K562 (cell line): ENCODE measurements around the gene PITPNC1. TPM values are rescaled to one million over a fixed set of nuclear protein-coding genes. Genes with fewer than 3 reads are reported as not detected.

Source experiments
- ATAC-seq: fragments of 200-7000 bp; cut with Tn5 transposase; 3 replicates; pipeline ENCODE4 v1.9.1; 2020; ENCODE audit warnings: moderate library complexity
- BruUV-seq: library from RNA; stranded (reverse); fragments of 400-500 nt; replicated peaks from 2 replicates; lab custom pipeline; 2021; lab: Mats Ljungman, UMichigan
- CTCF ChIA-PET: fragments of 300-600 bp; formaldehyde crosslinking; extraction: SDS; loops from one replicate; lab custom pipeline; 2021; ENCODE audit warnings: low intra/inter-chr PET ratio; lab: Yijun Ruan, JAX
- POLR2A ChIA-PET: fragments of 300-600, 350-650 bp; sonication (Branson Sonifier 250); formaldehyde crosslinking; extraction: SDS; loops from one replicate; lab custom pipeline; 2021; ENCODE audit warnings: antibody characterized with exemption, inconsistent platforms; lab: Yijun Ruan, JAX
- DNase-seq, 4 experiments: peaks; one replicate each; pipeline versions ENCODE4 v3.0.0 to v3.0.0-alpha.2; 2011 to 2018; ENCODE audit warnings: low spot score in 3 of 4, mixed read lengths in 3 of 4; ENCODE audit errors: extremely low read depth in 1 of 4
- FAIRE-seq: peaks from 2 replicates; lab custom pipeline; 2011; peaks lifted over from hg19 to GRCh38; lab: Jason Lieb, UNC
- H2AFZ ChIP-seq: 2 replicates; pipeline ENCODE4 v1.6.0; 2011; ENCODE audit warnings: low read depth, low read length, control low read depth, inconsistent platforms
- H3K27ac ChIP-seq: fragments of 200-600 bp; 3 replicates; pipeline ENCODE4 v1.8.0; 2011; ENCODE audit warnings: low read depth, mild to moderate bottlenecking, control low read depth, inconsistent platforms, low read length, moderate library complexity, mixed read lengths; ENCODE audit errors: extremely low read depth
- H3K27me3 ChIP-seq, 2 experiments: fragments of 300-600 bp in 1 of 2; 2 replicates in 1 of 2; 3 replicates in 1 of 2; pipeline versions ENCODE4 v1.6.0 to v1.8.0; 2011; ENCODE audit warnings: inconsistent platforms in 2 of 2, low read length in 2 of 2, mild to moderate bottlenecking in 1 of 2, mixed read lengths in 1 of 2, moderate library complexity in 1 of 2; ENCODE audit not compliant: control insufficient read depth in 2 of 2, insufficient read depth in 2 of 2
- H3K36me3 ChIP-seq: fragments of 300-600 bp; 3 replicates; pipeline ENCODE4 v1.8.0; 2011; ENCODE audit warnings: mild to moderate bottlenecking, low read length, inconsistent platforms; ENCODE audit not compliant: control insufficient read depth, insufficient read depth
- H3K4me1 ChIP-seq, 2 experiments: fragments of 200-600 bp in 1 of 2; replicated peaks in 1 of 2; 2 replicates in 1 of 2; 3 replicates in 1 of 2; pipeline versions ENCODE4 v1.5.1 to v1.8.0; 2011; ENCODE audit warnings: inconsistent platforms in 2 of 2, low read length in 2 of 2, mild to moderate bottlenecking in 1 of 2, mixed read lengths in 1 of 2, moderate library complexity in 1 of 2; ENCODE audit not compliant: control insufficient read depth in 2 of 2, insufficient read depth in 2 of 2
- H3K4me2 ChIP-seq: 2 replicates; pipeline ENCODE4 v1.6.1; 2011; ENCODE audit warnings: low read length, control low read depth, inconsistent platforms, mixed read lengths; ENCODE audit not compliant: insufficient read depth
- H3K4me3 ChIP-seq: fragments of 200-600 bp; sonication (generic), shearing (Covaris generic); 2 replicates; pipeline ENCODE4 v1.5.1; 2016; ENCODE audit warnings: control low read depth, inconsistent platforms
- H3K79me2 ChIP-seq: fragments of 200-600 bp; 3 replicates; pipeline ENCODE4 v1.8.0; 2011; ENCODE audit warnings: low read length, inconsistent platforms; ENCODE audit not compliant: control insufficient read depth, insufficient read depth
- H3K9ac ChIP-seq, 2 experiments: 2 replicates each; pipeline versions ENCODE4 v1.6.0 to v1.6.1; 2011; ENCODE audit warnings: low read depth in 2 of 2, low read length in 2 of 2, control low read depth in 1 of 2, inconsistent platforms in 1 of 2, mild to moderate bottlenecking in 1 of 2, mixed read lengths in 1 of 2; ENCODE audit not compliant: insufficient read depth in 1 of 2
- H3K9me1 ChIP-seq: one replicate; pipeline ENCODE4 v1.6.0; 2011; ENCODE audit warnings: inconsistent platforms, mild to moderate bottlenecking, low read length, moderate library complexity; ENCODE audit not compliant: control insufficient read depth, insufficient read depth
- H3K9me3 ChIP-seq: replicated peaks from 2 replicates; pipeline ENCODE4 v1.5.1; 2011; ENCODE audit warnings: low read depth, low read length, inconsistent platforms; ENCODE audit not compliant: control insufficient read depth, insufficient read depth
- H4K20me1 ChIP-seq: replicated peaks from 2 replicates; pipeline ENCODE4 v1.6.1; 2011; ENCODE audit warnings: low read length, inconsistent platforms, mixed read lengths; ENCODE audit not compliant: control insufficient read depth, insufficient read depth
- CBFA2T3 ChIP-seq: fragments of 450-650 bp; IDR thresholded peaks from 2 replicates; pipeline ENCODE4 v1.6.1; 2017
- CREB1 ChIP-seq, 2 experiments: sonication (generic) in 1 of 2; formaldehyde crosslinking in 1 of 2; IDR thresholded peaks; 2 replicates each; pipeline versions ENCODE4 v1.6.1 to v1.8.0; 2012 to 2022; ENCODE audit warnings: inconsistent platforms in 1 of 2, mild to moderate bottlenecking in 1 of 2, missing genetic modification reagents in 1 of 2, moderate library complexity in 1 of 2
- CTCF ChIP-seq, 3 experiments: IDR thresholded peaks in 2 of 3; conservative IDR thresholded peaks in 1 of 3; 2 replicates each; pipeline ENCODE4 v1.5.1; 2011 to 2012; ENCODE audit warnings: low read length in 3 of 3, mild to moderate bottlenecking in 3 of 3, control low read depth in 2 of 3, improper control_type of control experiment in 1 of 3, inconsistent platforms in 1 of 3, low read depth in 1 of 3, mixed read lengths in 1 of 3, moderate library complexity in 1 of 3; ENCODE audit not compliant: insufficient read depth in 2 of 3
- GTF2F1 ChIP-seq: IDR thresholded peaks from 2 replicates; pipeline ENCODE4 v1.6.1; 2011; ENCODE audit warnings: low read depth, low read length, improper control_type of control experiment
- NCOA6 ChIP-seq: fragments of 450-650 bp; IDR thresholded peaks from 2 replicates; pipeline ENCODE4 v1.6.1; 2017; ENCODE audit warnings: mild to moderate bottlenecking
- WGBS: fragments of 100-300 bp; shearing (Covaris generic); methylation state at CpG from one replicate; pipeline ENCODE4 v1.1.6; 2016; ENCODE audit warnings: low coverage, mixed read lengths; ENCODE audit not compliant: insufficient coverage; ENCODE audit errors: missing lambda C conversion rate; 5-methylcytosine and 5-hydroxymethylcytosine counted together
- in situ Hi-C: fragments of 300-500 bp; cut with MboI; formaldehyde crosslinking; loops from 4 replicates; pipeline ENCODE4 v1.15.0; 2018; ENCODE audit warnings: inconsistent platforms, mixed read lengths
- intact Hi-C: fragments of 100-400 bp; cut with micrococcal nuclease; formaldehyde crosslinking; loops from 2 replicates; pipeline ENCODE4 v1.14.2; 2022
- polyA plus RNA-seq, 8 experiments: library from polyadenylated mRNA; depleted of rRNA in 4 of 8; stranded (reverse) in 5 of 8; unstranded in 3 of 8; fragments of >200 nt; fragmentation: Nextera tagmentation in 2 of 8; fragmentation: Illumina TruSeq in 1 of 8; extraction: Ambion mirVana in 2 of 8; extraction: Trizol in 1 of 8; gene quantifications; 2 replicates each; pipeline versions ENCODE4 v1.2.1 to v1.2.3, GENCODE V29; 2011 to 2014; ENCODE audit warnings: inconsistent platforms in 1 of 8, missing spikeins in 1 of 8
- total RNA-seq, 7 experiments: library from RNA; depleted of rRNA in 6 of 7; stranded (reverse); fragments of >200 nt in 6 of 7; fragmentation: Illumina TruSeq in 2 of 7; extraction: Trizol in 2 of 7; gene quantifications; 2 replicates each; pipeline versions ENCODE4 v1.2.1 to v1.2.3, GENCODE V29; 2011 to 2021; ENCODE audit warnings: low replicate concordance in 1 of 7

Gene PITPNC1
- total and polyA plus RNA-seq, 9 of the 15 experiments (the other 6 are each of a cell fraction or from before 2014, with no cell fraction given): 0.11 to 1.1 (median 0.65) TPM

GRCh38 chr17:67574658-67575293 is 197.7 kb downstream of the PITPNC1 start:
- no peak overlapping the region for H3K4me2 ChIP-seq
- H3K27ac ChIP-seq: no peak overlapping the region
- TF ChIP-seq GTF2F1: no peak
- TF ChIP-seq CREB1 (IDR thresholded peaks at IDR 0.05): no peak
- TF ChIP-seq CREB1 (CRISPR knock-in tag; IDR thresholded peaks at IDR 0.05): no peak
- TF ChIP-seq CBFA2T3: peak; percentile 24; the same call in 1 of the 2 replicates
- no peak overlapping the region for H3K9ac ChIP-seq
- ChIA-PET POLR2A (interaction anchor here (0.6 kb wide), 1 partner anchor 208 kb away, joined by 3 read pairs; no protein-coding TSS in a partner anchor), CTCF (no interaction called here)
- in situ Hi-C loops: no loop called here
- no peaks in the 10 kb centered on the region for H3K4me1 ChIP-seq
- 3% methylated on average over 13 of the region's 13 CpGs for WGBS
- ATAC-seq (no peak), DNase-seq (peak in 1 of 4 experiments; percentile 7), FAIRE-seq (no peak)
- BruUV-seq: no TSS peak
- no peaks in the 10 kb centered on the region; the same call in 1 of the 2 replicates for H4K20me1 ChIP-seq
- no peaks in the 10 kb centered on the region for H3K9me1 ChIP-seq
- H3K36me3 ChIP-seq: no peaks in the 10 kb centered on the region
- no peak overlapping the region for H2AFZ ChIP-seq
- no peak overlapping the region for H3K4me3 ChIP-seq
- no peaks in the 10 kb centered on the region for H3K79me2 ChIP-seq
- peaks cover 34 to 56% of the 10 kb centered on the region in 2 experiments; a peak in 4 of 5 replicates for H3K27me3 ChIP-seq
- H3K9me3 ChIP-seq: no peaks in the 10 kb centered on the region
- intact Hi-C loops: no loop called here

- no TSS peak for BruUV-seq
- Histone ChIP-seq H2AFZ (no peak overlapping the region), H3K79me2 (no peaks in the 10 kb centered on the region), H3K27me3 (peaks cover 32 to 51% of the 10 kb centered on the region in 2 experiments; a peak in 4 of 5 replicates), H3K9me1 (no peaks in the 10 kb centered on the region), H3K36me3 (no peaks in the 10 kb centered on the region), H3K4me1 (no peaks in the 10 kb centered on the region), H4K20me1 (no peaks in the 10 kb centered on the region; the same call in 1 of the 2 replicates), H3K4me2 (no peak overlapping the region), H3K9me3 (no peaks in the 10 kb centered on the region), H3K27ac (no peak overlapping the region), H3K4me3 (no peak overlapping the region), H3K9ac (no peak overlapping the region)
- peak in 1 of 4 experiments; percentile 5 for DNase-seq
- in situ Hi-C loops: no loop called here
- FAIRE-seq: no peak
- CTCF ChIA-PET: interaction anchor here (0.7 kb wide), 1 partner anchor 42 kb away, joined by 4 read pairs; no protein-coding TSS in a partner anchor
- POLR2A ChIA-PET: no interaction called here
- peak; percentile 45; the same call in 2 of the 3 replicates for ATAC-seq
- 0% methylated on average over 13 of the region's 13 CpGs for WGBS
- intact Hi-C loops: no loop called here
- TF ChIP-seq CTCF (IDR thresholded peaks at IDR 0.05 in 2 of 3, conservative IDR thresholded peaks at IDR 0.05 in 1 of 3; ENCODE audit: insufficient read depth in 2 of 3, low read depth in 1 of 3, low read length in 3 of 3): peak in 1 of 3 experiments; percentile 28; a peak in 2 of 6 replicates
- no peak for TF ChIP-seq NCOA6
These were observed 198.2 kb downstream of the PITPNC1 start for GRCh38 chr17:67575325-67575724.
